H54 (cell line): Measurements from ENCODE around the gene NFATC2IP.
"Not testable (repeated sequence)": the region's sequence is repeated elsewhere in the genome, so short reads cannot be mapped to it uniquely, and the experiment has no call there.

ENCODE experiments used
- DNase-seq: peaks from one replicate; pipeline ENCODE4 v3.0.0; 2011; ENCODE audit warnings: low spot score, mixed read lengths; ENCODE audit not compliant: insufficient read length
- FAIRE-seq: peaks from 3 replicates; lab custom pipeline; 2011; peaks lifted over from hg19 to GRCh38; lab: Jason Lieb, UNC
- POLR2A ChIP-seq: IDR thresholded peaks from 2 replicates; pipeline ENCODE4 v1.6.1; 2011; ENCODE audit warnings: low read depth, mild to moderate bottlenecking, low read length

Gene NFATC2IP

GRCh38 chr16:28974007-28974436, 23.3 kb downstream of the NFATC2IP start:
- FAIRE-seq, result no peak
- TF ChIP-seq POLR2A, result no peak
- DNase-seq, result peak; percentile 71

- no peak for FAIRE-seq
- TF ChIP-seq POLR2A, result peak; percentile 64; the same call in 1 of the 2 replicates
- DNase-seq, result peak; percentile 98
These were observed 23.9 kb downstream of the NFATC2IP start, which contains the start of gene SPNS1 for GRCh38 chr16:28974437-28975157. SPNS1 (plus strand) TSS chr16:28974778; CDS start chr16:28975152, 374 bp downstream.

- DNase-seq (no peak), FAIRE-seq (no peak)
- no peak for TF ChIP-seq POLR2A
These were observed 24.4 kb downstream of the NFATC2IP start for GRCh38 chr16:28975158-28975599.

GRCh38 chr16:28977703-28978662, 27.2 kb downstream of the NFATC2IP start:
- DNase-seq (no peak), FAIRE-seq (no peak)
- no peak for TF ChIP-seq POLR2A

GRCh38 chr16:28980330-28980729, 29.6 kb downstream of the NFATC2IP start:
- not testable (repeated sequence) for FAIRE-seq, DNase-seq

DNA sequence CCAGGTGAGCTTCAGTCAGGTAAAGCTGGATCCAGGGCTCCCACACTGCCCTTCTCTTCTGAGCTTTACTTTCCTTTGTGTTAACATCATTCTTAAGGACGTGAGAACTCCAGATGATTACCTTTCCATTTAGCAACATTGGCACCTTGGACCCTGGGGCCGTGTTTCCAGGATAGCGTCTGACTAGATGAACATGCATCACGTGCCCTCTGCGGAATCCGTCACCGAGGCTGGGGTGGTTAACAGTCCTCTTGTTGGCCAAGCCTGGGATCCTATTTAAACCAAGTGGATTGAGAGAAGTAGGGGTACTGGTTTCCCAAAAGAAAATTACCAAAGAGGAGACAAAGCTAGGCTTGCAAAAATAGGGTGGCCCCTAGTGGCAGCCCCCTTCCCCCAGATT, 30.2 kb downstream of the NFATC2IP start:
- FAIRE-seq, result no peak
- no peak for TF ChIP-seq POLR2A
- no peak for DNase-seq

- no peak for FAIRE-seq
- no peak for TF ChIP-seq POLR2A
- DNase-seq, result no peak
These were observed 30.8 kb downstream of the NFATC2IP start for GRCh38 chr16:28981517-28981916.

- no peak for TF ChIP-seq POLR2A
- FAIRE-seq (no peak), DNase-seq (no peak)
These were observed 31.7 kb downstream of the NFATC2IP start for GRCh38 chr16:28982418-28982817.

GRCh38 chr16:28982949-28983348, 32.2 kb downstream of the NFATC2IP start:
- DNase-seq (no peak), FAIRE-seq (no peak)
- no peak for TF ChIP-seq POLR2A

GRCh38 chr16:28983644-28984043, 32.9 kb downstream of the NFATC2IP start:
- no peak for FAIRE-seq
- no peak for TF ChIP-seq POLR2A
- no peak for DNase-seq

GRCh38 chr16:28984091-28984490, 33.4 kb downstream of the NFATC2IP start:
- DNase-seq (no peak), FAIRE-seq (no peak)
- TF ChIP-seq POLR2A, result no peak

GRCh38 chr16:28984619-28985135, 33.9 kb downstream of the NFATC2IP start, which contains the start of gene LAT:
LAT (plus strand) TSS chr16:28985052; CDS start chr16:28985418, 366 bp downstream.
- DNase-seq (peak; percentile 81), FAIRE-seq (no peak)
- TF ChIP-seq POLR2A, result no peak

GRCh38 chr16:28985211-28986041, 34.7 kb downstream of the NFATC2IP start:
- no peak for FAIRE-seq
- TF ChIP-seq POLR2A, result no peak
- no peak for DNase-seq
